ENCODE measurements around the gene TNNI3. TPM values are rescaled to one million over a fixed set of nuclear protein-coding genes. Genes with fewer than 3 reads are reported as not detected.
A peak's percentile ranks its signal among the peaks of the same experiment; 100 is the strongest.
"Not testable (repeated sequence)": the region's sequence is repeated elsewhere in the genome, so short reads cannot be mapped to it uniquely, and the experiment has no call there.

The TNNI3 gene
- total RNA-seq, 3 donors from 2014 or later: not detected

- DNase-seq (no peak), ATAC-seq (no peak)
- peaks cover 75% of the 10 kb centered on the region for H3K27me3 Mint-ChIP-seq (ENCODE audit: low read depth)
- no peak overlapping the region for H3K4me3 Mint-ChIP-seq
- no peaks in the 10 kb centered on the region for H3K9me3 Mint-ChIP-seq
- H3K4me1 Mint-ChIP-seq (ENCODE audit: low read depth): peaks cover 11% of the 10 kb centered on the region
- H3K36me3 Mint-ChIP-seq (ENCODE audit: insufficient read depth): no peaks in the 10 kb centered on the region
Observed at GRCh38 chr19:55161571-55162322, 4.2 kb upstream of the TNNI3 start.

- no peak overlapping the region for H3K4me3 Mint-ChIP-seq
- H3K36me3 Mint-ChIP-seq (ENCODE audit: insufficient read depth): no peaks in the 10 kb centered on the region
- no peaks in the 10 kb centered on the region for H3K9me3 Mint-ChIP-seq
- ATAC-seq (no peak), DNase-seq (no peak)
- H3K4me1 Mint-ChIP-seq (ENCODE audit: low read depth): peaks cover 4% of the 10 kb centered on the region
- peaks cover 75% of the 10 kb centered on the region for H3K27me3 Mint-ChIP-seq (ENCODE audit: low read depth)
Observed at GRCh38 chr19:55160986-55161365, 3.4 kb upstream of the TNNI3 start.

- ATAC-seq: peak; percentile 96 to 97
- DNase-seq: peak; percentile 81
- H3K9me3 Mint-ChIP-seq: no peaks in the 10 kb centered on the region
- no peak overlapping the region for H3K4me3 Mint-ChIP-seq
- H3K4me1 Mint-ChIP-seq (ENCODE audit: low read depth): peaks cover 3% of the 10 kb centered on the region
- H3K27me3 Mint-ChIP-seq (ENCODE audit: low read depth): peaks cover 71% of the 10 kb centered on the region
- H3K36me3 Mint-ChIP-seq (ENCODE audit: insufficient read depth): no peaks in the 10 kb centered on the region
Observed at GRCh38 chr19:55160128-55160985, 2.8 kb upstream of the TNNI3 start.

- DNase-seq (no peak), ATAC-seq (no peak)
- H3K9me3 Mint-ChIP-seq: no peaks in the 10 kb centered on the region
- H3K36me3 Mint-ChIP-seq (ENCODE audit: insufficient read depth): no peaks in the 10 kb centered on the region
- H3K4me3 Mint-ChIP-seq: no peak overlapping the region
- peaks cover 8% of the 10 kb centered on the region for H3K4me1 Mint-ChIP-seq (ENCODE audit: low read depth)
- peaks cover 62% of the 10 kb centered on the region for H3K27me3 Mint-ChIP-seq (ENCODE audit: low read depth)
Observed at GRCh38 chr19:55158848-55159749, 1.6 kb upstream of the TNNI3 start.

GRCh38 chr19:55158423-55158822 is 891 bp upstream of the TNNI3 start:
- Mint-ChIP-seq H3K9me3 (no peaks in the 10 kb centered on the region), H3K36me3 (ENCODE audit: insufficient read depth) (no peaks in the 10 kb centered on the region), H3K4me1 (ENCODE audit: low read depth) (peaks cover 13% of the 10 kb centered on the region), H3K4me3 (no peak overlapping the region), H3K27me3 (ENCODE audit: low read depth) (peaks cover 56% of the 10 kb centered on the region)
- DNase-seq (no peak), ATAC-seq (no peak)

GRCh38 chr19:55156202-55157063 is 1.1 kb downstream of the TNNI3 start:
- Mint-ChIP-seq H3K4me1 (ENCODE audit: low read depth) (peaks cover 22% of the 10 kb centered on the region), H3K9me3 (peaks cover 10% of the 10 kb centered on the region), H3K36me3 (ENCODE audit: insufficient read depth) (no peaks in the 10 kb centered on the region), H3K27me3 (ENCODE audit: low read depth) (peaks cover 48% of the 10 kb centered on the region), H3K4me3 (no peak overlapping the region)
- DNase-seq: no peak
- no peak for ATAC-seq

- peaks cover 45% of the 10 kb centered on the region for H3K27me3 Mint-ChIP-seq (ENCODE audit: low read depth)
- not testable (repeated sequence) for H3K36me3 Mint-ChIP-seq (ENCODE audit: insufficient read depth); DNase-seq; H3K4me3 Mint-ChIP-seq; ATAC-seq
- peaks cover 22% of the 10 kb centered on the region for H3K4me1 Mint-ChIP-seq (ENCODE audit: low read depth)
- H3K9me3 Mint-ChIP-seq: peaks cover 11% of the 10 kb centered on the region
Observed at GRCh38 chr19:55155784-55156183, 1.7 kb downstream of the TNNI3 start.

- peaks cover 19% of the 10 kb centered on the region for H3K4me1 Mint-ChIP-seq (ENCODE audit: low read depth)
- H3K4me3 Mint-ChIP-seq: no peak overlapping the region
- H3K36me3 Mint-ChIP-seq (ENCODE audit: insufficient read depth): no peaks in the 10 kb centered on the region
- DNase-seq (no peak), ATAC-seq (no peak)
- peaks cover 11% of the 10 kb centered on the region for H3K9me3 Mint-ChIP-seq
- H3K27me3 Mint-ChIP-seq (ENCODE audit: low read depth): peaks cover 44% of the 10 kb centered on the region
Observed at GRCh38 chr19:55153652-55154264, 3.8 kb downstream of the TNNI3 start.

- Mint-ChIP-seq H3K36me3 (ENCODE audit: insufficient read depth) (no peaks in the 10 kb centered on the region), H3K4me3 (no peak overlapping the region), H3K9me3 (peaks cover 11% of the 10 kb centered on the region), H3K4me1 (ENCODE audit: low read depth) (peaks cover 19% of the 10 kb centered on the region), H3K27me3 (ENCODE audit: low read depth) (peaks cover 35% of the 10 kb centered on the region)
- ATAC-seq: peak in 1 of 2 donors; percentile 30
- DNase-seq: no peak
Observed at GRCh38 chr19:55152017-55152416, 5.5 kb downstream of the TNNI3 start.

GRCh38 chr19:55149078-55150003 is 8.2 kb downstream of the TNNI3 start, which contains the start of gene TNNT1:
TNNT1 (minus strand) TSS chr19:55149206; CDS start chr19:55147157, 2,049 bp downstream.
- no peak for DNase-seq
- peaks cover 11% of the 10 kb centered on the region for H3K9me3 Mint-ChIP-seq
- no peak for ATAC-seq
- no peaks in the 10 kb centered on the region for H3K36me3 Mint-ChIP-seq (ENCODE audit: insufficient read depth)
- H3K4me1 Mint-ChIP-seq (ENCODE audit: low read depth): peaks cover 16% of the 10 kb centered on the region
- no peak within 1 kb of the TSS for H3K4me3 Mint-ChIP-seq
- peaks cover 39% of the 10 kb centered on the region for H3K27me3 Mint-ChIP-seq (ENCODE audit: low read depth)

- H3K4me3 Mint-ChIP-seq: no peak overlapping the region
- DNase-seq: no peak
- H3K9me3 Mint-ChIP-seq: peaks cover 11% of the 10 kb centered on the region
- H3K36me3 Mint-ChIP-seq (ENCODE audit: insufficient read depth): no peaks in the 10 kb centered on the region
- H3K4me1 Mint-ChIP-seq (ENCODE audit: low read depth): peaks cover 7% of the 10 kb centered on the region
- H3K27me3 Mint-ChIP-seq (ENCODE audit: low read depth): peaks cover 52% of the 10 kb centered on the region
- ATAC-seq: no peak
Observed at GRCh38 chr19:55147545-55148251, 9.8 kb downstream of the TNNI3 start.

All from activated T-cell treated with anti-CD3 and anti-CD28 coated beads, Interleukin-2, amount 50 U/mL, for 4 hours (primary cell).